ENCODE measurements around the gene NFE2L3.
"Not testable (repeated sequence)": the region's sequence is repeated elsewhere in the genome, so short reads cannot be mapped to it uniquely, and the experiment has no call there.

The NFE2L3 gene

GRCh38 chr7:26169271-26169670 lies 17.3 kb downstream of the NFE2L3 start:
- Mint-ChIP-seq H3K36me3 (ENCODE audit: low read depth) (peaks cover 8% of the 10 kb centered on the region), H3K27ac (peak overlapping the region; percentile 19), H3K27me3 (ENCODE audit: low read depth, poor library complexity) (peaks cover 6% of the 10 kb centered on the region), H3K4me3 (no peak overlapping the region), H3K9me3 (peaks cover 8% of the 10 kb centered on the region), H3K4me1 (no peaks in the 10 kb centered on the region)
- DNase-seq: no peak
- TF ChIP-seq, protein P1, sequence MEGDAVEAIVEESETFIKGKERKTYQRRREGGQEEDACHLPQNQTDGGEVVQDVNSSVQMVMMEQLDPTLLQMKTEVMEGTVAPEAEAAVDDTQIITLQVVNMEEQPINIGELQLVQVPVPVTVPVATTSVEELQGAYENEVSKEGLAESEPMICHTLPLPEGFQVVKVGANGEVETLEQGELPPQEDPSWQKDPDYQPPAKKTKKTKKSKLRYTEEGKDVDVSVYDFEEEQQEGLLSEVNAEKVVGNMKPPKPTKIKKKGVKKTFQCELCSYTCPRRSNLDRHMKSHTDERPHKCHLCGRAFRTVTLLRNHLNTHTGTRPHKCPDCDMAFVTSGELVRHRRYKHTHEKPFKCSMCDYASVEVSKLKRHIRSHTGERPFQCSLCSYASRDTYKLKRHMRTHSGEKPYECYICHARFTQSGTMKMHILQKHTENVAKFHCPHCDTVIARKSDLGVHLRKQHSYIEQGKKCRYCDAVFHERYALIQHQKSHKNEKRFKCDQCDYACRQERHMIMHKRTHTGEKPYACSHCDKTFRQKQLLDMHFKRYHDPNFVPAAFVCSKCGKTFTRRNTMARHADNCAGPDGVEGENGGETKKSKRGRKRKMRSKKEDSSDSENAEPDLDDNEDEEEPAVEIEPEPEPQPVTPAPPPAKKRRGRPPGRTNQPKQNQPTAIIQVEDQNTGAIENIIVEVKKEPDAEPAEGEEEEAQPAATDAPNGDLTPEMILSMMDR (IDR thresholded peaks at IDR 0.05): no peak

- Mint-ChIP-seq H3K4me1 (no peaks in the 10 kb centered on the region), H3K27me3 (ENCODE audit: low read depth, poor library complexity) (peaks cover 6% of the 10 kb centered on the region), H3K4me3 (no peak overlapping the region), H3K27ac (no peak overlapping the region), H3K9me3 (peaks cover 15% of the 10 kb centered on the region), H3K36me3 (ENCODE audit: low read depth) (peaks cover 14% of the 10 kb centered on the region)
- TF ChIP-seq, protein P1 (IDR thresholded peaks at IDR 0.05): no peak
- no peak for DNase-seq
Observed at GRCh38 chr7:26170663-26171062, 18.7 kb downstream of the NFE2L3 start.

- TF ChIP-seq, protein P1 (IDR thresholded peaks at IDR 0.05): no peak
- H3K4me1 Mint-ChIP-seq: no peaks in the 10 kb centered on the region
Observed at GRCh38 chr7:26171601-26172000, 19.6 kb downstream of the NFE2L3 start.

DNA sequence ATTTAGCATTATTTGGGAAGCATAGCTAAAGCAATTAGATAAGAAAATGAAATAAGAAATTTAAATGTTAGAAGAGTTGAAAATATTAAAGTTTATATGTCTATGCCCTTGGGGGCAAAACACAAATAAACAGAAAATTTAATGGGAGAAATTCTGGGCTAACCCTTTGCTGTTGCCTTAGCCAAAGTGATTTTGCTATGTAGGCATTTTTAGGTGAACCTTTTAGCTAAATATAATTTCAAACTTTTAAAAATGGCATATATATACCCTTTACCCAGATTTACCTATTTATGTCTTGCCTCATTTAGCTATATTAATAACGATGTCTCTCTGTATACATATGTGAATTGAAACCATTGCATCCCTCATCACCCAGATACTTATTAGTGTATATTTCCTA lies 20.1 kb downstream of the NFE2L3 start:
- no peaks in the 10 kb centered on the region for H3K4me1 Mint-ChIP-seq
- peaks cover 3% of the 10 kb centered on the region for H3K27me3 Mint-ChIP-seq (ENCODE audit: low read depth, poor library complexity)
- TF ChIP-seq, protein P1 (IDR thresholded peaks at IDR 0.05): no peak
- H3K4me3 Mint-ChIP-seq: no peak overlapping the region
- no peak overlapping the region for H3K27ac Mint-ChIP-seq
- DNase-seq: no peak
- H3K9me3 Mint-ChIP-seq: peaks cover 22% of the 10 kb centered on the region
- H3K36me3 Mint-ChIP-seq (ENCODE audit: low read depth): peaks cover 14% of the 10 kb centered on the region

More at GRCh38 chr7:26171601-26172000, 19.6 kb downstream of the NFE2L3 start:
- peaks cover 14% of the 10 kb centered on the region for H3K36me3 Mint-ChIP-seq (ENCODE audit: low read depth)
- no peak overlapping the region for H3K4me3 Mint-ChIP-seq
- peaks cover 20% of the 10 kb centered on the region for H3K9me3 Mint-ChIP-seq
- no peak for DNase-seq
- H3K27me3 Mint-ChIP-seq (ENCODE audit: low read depth, poor library complexity): peaks cover 4% of the 10 kb centered on the region
- no peak overlapping the region for H3K27ac Mint-ChIP-seq

- H3K27me3 Mint-ChIP-seq (ENCODE audit: low read depth, poor library complexity); DNase-seq; H3K4me3 Mint-ChIP-seq; H3K27ac Mint-ChIP-seq: not testable (repeated sequence)
- Mint-ChIP-seq H3K9me3 (peaks cover 34% of the 10 kb centered on the region), H3K36me3 (ENCODE audit: low read depth) (peaks cover 24% of the 10 kb centered on the region), H3K4me1 (peaks cover 12% of the 10 kb centered on the region)
Observed at GRCh38 chr7:26175903-26176302, 23.9 kb downstream of the NFE2L3 start.

GRCh38 chr7:26176696-26177095 lies 24.7 kb downstream of the NFE2L3 start:
- not testable (repeated sequence) for H3K27me3 Mint-ChIP-seq (ENCODE audit: low read depth, poor library complexity)
- peaks cover 21% of the 10 kb centered on the region for H3K36me3 Mint-ChIP-seq (ENCODE audit: low read depth)

GRCh38 chr7:26177269-26177668 lies 25.3 kb downstream of the NFE2L3 start:
- not testable (repeated sequence) for H3K4me3 Mint-ChIP-seq; DNase-seq; H3K27me3 Mint-ChIP-seq (ENCODE audit: low read depth, poor library complexity); H3K27ac Mint-ChIP-seq
- peaks cover 34% of the 10 kb centered on the region for H3K9me3 Mint-ChIP-seq
- peaks cover 17% of the 10 kb centered on the region for H3K4me1 Mint-ChIP-seq
- peaks cover 20% of the 10 kb centered on the region for H3K36me3 Mint-ChIP-seq (ENCODE audit: low read depth)

More at GRCh38 chr7:26176696-26177095, 24.7 kb downstream of the NFE2L3 start:
- not testable (repeated sequence) for H3K27ac Mint-ChIP-seq, DNase-seq, H3K4me3 Mint-ChIP-seq
- peaks cover 34% of the 10 kb centered on the region for H3K9me3 Mint-ChIP-seq
- H3K4me1 Mint-ChIP-seq: peaks cover 15% of the 10 kb centered on the region
